ENCODE results near the gene FHIT.

DNA sequence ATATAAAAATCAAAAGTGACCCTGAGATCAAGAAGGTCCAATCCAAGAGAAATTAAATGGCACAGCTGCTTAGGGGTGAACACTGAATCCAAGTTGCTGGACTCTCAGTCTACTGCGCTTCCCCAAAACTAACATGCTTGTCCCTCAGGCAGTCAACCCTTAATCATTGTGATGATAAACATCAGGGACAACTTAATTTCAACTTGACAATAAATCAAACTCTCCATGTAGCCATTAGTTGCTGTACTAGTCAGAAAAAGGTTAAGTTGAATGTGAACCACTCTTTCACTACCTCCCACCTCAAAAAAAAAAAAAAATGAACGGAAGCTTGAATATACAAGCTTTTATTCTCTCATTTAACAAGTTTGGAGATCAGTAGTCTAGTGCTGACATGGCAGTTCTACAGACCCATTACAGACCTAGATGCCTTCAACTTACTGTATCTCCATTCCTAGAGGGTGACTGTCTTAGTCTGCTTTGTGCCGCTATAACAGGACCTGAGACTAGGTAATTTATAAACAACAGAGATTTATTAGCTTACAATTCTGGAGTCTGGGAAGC, 185.7 kb downstream of the FHIT start:
- TF ChIP-seq, protein P1, sequence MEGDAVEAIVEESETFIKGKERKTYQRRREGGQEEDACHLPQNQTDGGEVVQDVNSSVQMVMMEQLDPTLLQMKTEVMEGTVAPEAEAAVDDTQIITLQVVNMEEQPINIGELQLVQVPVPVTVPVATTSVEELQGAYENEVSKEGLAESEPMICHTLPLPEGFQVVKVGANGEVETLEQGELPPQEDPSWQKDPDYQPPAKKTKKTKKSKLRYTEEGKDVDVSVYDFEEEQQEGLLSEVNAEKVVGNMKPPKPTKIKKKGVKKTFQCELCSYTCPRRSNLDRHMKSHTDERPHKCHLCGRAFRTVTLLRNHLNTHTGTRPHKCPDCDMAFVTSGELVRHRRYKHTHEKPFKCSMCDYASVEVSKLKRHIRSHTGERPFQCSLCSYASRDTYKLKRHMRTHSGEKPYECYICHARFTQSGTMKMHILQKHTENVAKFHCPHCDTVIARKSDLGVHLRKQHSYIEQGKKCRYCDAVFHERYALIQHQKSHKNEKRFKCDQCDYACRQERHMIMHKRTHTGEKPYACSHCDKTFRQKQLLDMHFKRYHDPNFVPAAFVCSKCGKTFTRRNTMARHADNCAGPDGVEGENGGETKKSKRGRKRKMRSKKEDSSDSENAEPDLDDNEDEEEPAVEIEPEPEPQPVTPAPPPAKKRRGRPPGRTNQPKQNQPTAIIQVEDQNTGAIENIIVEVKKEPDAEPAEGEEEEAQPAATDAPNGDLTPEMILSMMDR (IDR thresholded peaks at IDR 0.05), result no peak
- TF ChIP-seq POLR2AphosphoS5 (IDR thresholded peaks at IDR 0.05), result no peak
- TF ChIP-seq POLR2A (IDR thresholded peaks at IDR 0.05), result no peak
